SH-SY5Y (cell line): ENCODE measurements around the gene HSPA2.

ENCODE experiments used
- GATA2 ChIP-seq: IDR thresholded peaks from 2 replicates; pipeline ENCODE4 v1.6.1; 2011; ENCODE audit warnings: mild to moderate bottlenecking, low read depth, low read length
- GATA3 ChIP-seq: IDR thresholded peaks from 2 replicates; pipeline ENCODE4 v1.6.1; 2011; ENCODE audit warnings: low read depth, mild to moderate bottlenecking, low read length, moderate library complexity

DNA sequence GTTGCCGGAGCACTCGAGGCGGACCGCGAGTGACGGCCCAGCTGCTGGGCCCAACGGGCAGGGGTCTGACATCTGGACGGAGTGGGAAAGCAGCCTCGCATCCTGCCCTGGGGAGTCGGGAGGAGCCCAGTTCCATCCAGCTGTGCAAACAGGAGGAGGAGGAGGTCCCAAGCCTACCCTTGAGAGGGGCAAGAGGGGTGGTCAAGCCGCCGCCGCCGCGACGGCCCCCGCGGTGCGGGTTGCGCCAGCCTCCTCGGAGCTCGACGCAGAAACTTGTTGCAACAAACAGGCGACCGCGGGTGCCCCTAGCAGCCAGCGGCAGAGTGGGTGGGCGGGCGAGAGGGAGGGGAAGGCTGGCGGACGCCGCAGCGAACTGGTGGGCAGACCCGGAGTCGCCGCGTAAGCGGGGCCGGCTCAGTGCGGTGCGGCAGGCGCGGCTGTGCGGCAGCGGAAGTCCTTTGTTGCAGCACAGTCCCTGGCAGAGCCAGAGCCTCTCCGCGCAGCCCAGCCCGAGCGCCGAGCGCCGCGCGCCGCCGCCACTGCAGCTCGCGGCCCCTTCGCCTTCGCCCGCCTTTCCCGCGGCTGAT lies 36.1 kb upstream of the HSPA2 start, which contains the start of gene ZBTB1:
- TF ChIP-seq GATA3 (no peak), GATA2 (no peak)
